Measurements from ENCODE around the gene DOCK2. TPM values are rescaled to one million over a fixed set of nuclear protein-coding genes. Genes with fewer than 3 reads are reported as not detected.

The DOCK2 gene
- polyA plus RNA-seq, 1 of the 3 experiments (the other 2 are of a cell fraction), result 3.8 TPM

- Histone ChIP-seq H3K9ac (no peak overlapping the region), H2AFZ (ENCODE audit: low read depth) (no peak overlapping the region), H3K9me3 (no peaks in the 10 kb centered on the region), H3K27ac (ENCODE audit: low read depth in 2 of 2, low read length in 1 of 2) (no peak overlapping the region), H3K4me3 (ENCODE audit: low read depth in 2 of 2, low read length in 1 of 2) (no peak overlapping the region), H3K27me3 (ENCODE audit: insufficient read depth) (no peaks in the 10 kb centered on the region), H3K4me2 (no peak overlapping the region), H3F3A (replicated peaks; ENCODE audit: insufficient read depth) (peaks cover 34% of the 10 kb centered on the region), H3K4me1 (ENCODE audit: control insufficient read depth in 1 of 2, insufficient read depth in 2 of 2, low read depth in 1 of 2, low read length in 1 of 2) (peaks cover 0 to 23% of the 10 kb centered on the region in 2 experiments; a peak in 2 of 4 replicates), H4K20me1 (ENCODE audit: insufficient read depth) (no peaks in the 10 kb centered on the region), H3K9me2 (no peaks in the 10 kb centered on the region), H3K79me2 (ENCODE audit: insufficient read depth) (no peaks in the 10 kb centered on the region), H3K36me3 (replicated peaks in 1 of 2; ENCODE audit: control insufficient read depth in 1 of 2, insufficient read depth in 2 of 2, low read length in 1 of 2) (peaks cover 0 to 36% of the 10 kb centered on the region in 2 experiments)
- TF ChIP-seq EZH2phosphoT487 (IDR thresholded peaks at IDR 0.05; ENCODE audit: borderline replicate concordance, low read depth) (no peak), GATA2 (CRISPR knock-in tag; IDR thresholded peaks at IDR 0.05) (no peak), RCOR1 (IDR thresholded peaks at IDR 0.05; ENCODE audit: low read length) (no peak), YY1 (IDR thresholded peaks at IDR 0.05; ENCODE audit: low read depth) (no peak), RAD21 (IDR thresholded peaks at IDR 0.05; ENCODE audit: low read length) (no peak), GABPA (IDR thresholded peaks at IDR 0.05; ENCODE audit: low read depth) (no peak), MXI1 (IDR thresholded peaks at IDR 0.05; ENCODE audit: low read depth, low read length) (no peak), SMC3 (IDR thresholded peaks at IDR 0.05; ENCODE audit: low read depth, low read length) (no peak), MEF2A (IDR thresholded peaks at IDR 0.05; ENCODE audit: borderline replicate concordance, low read depth) (no peak), FOXM1 (IDR thresholded peaks at IDR 0.05; ENCODE audit: low read depth) (no peak), CHD2 (IDR thresholded peaks at IDR 0.05; ENCODE audit: low read length, partially characterized antibody) (no peak), EP300 (IDR thresholded peaks at IDR 0.05; ENCODE audit: borderline replicate concordance in 1 of 2, low read depth in 1 of 2, low read length in 1 of 2) (no peak), FOSL2 (IDR thresholded peaks at IDR 0.05; ENCODE audit: borderline replicate concordance, low read depth) (no peak), PBX3 (IDR thresholded peaks at IDR 0.05) (no peak), CTCF (IDR thresholded peaks at IDR 0.05) (no peak), ELF1 (IDR thresholded peaks at IDR 0.05) (no peak), NRF1 (IDR thresholded peaks at IDR 0.05; ENCODE audit: low read depth, low read length) (no peak), TEAD4 (IDR thresholded peaks at IDR 0.05; ENCODE audit: borderline replicate concordance, insufficient read depth) (no peak), TCF12 (IDR thresholded peaks at IDR 0.05) (no peak)
- WGBS (ENCODE audit: low lambda C conversion rate), result 92% methylated on average over 3 of the region's 3 CpGs
- CTCF ChIA-PET, result no interaction called here
- no peak for DNase-seq
- POLR2A ChIA-PET, result no interaction called here
These were observed 223.5 kb downstream of the DOCK2 start for GRCh38 chr5:169860585-169860984.

Data from SK-N-SH (cell line).